VCaP (cell line): Measurements from ENCODE around the gene CFAP210.

Experiments
- H3K27ac ChIP-seq: fragments of 450-650 bp; 2 replicates; pipeline ENCODE4 v1.5.1; 2017
- TF ChIP-seq, protein P1 (sequence below): fragments of 450-650 bp; conservative IDR thresholded peaks from 2 replicates; pipeline ENCODE4 v1.5.1; 2017; ENCODE audit warnings: mild to moderate bottlenecking, moderate library complexity

The CFAP210 gene

DNA sequence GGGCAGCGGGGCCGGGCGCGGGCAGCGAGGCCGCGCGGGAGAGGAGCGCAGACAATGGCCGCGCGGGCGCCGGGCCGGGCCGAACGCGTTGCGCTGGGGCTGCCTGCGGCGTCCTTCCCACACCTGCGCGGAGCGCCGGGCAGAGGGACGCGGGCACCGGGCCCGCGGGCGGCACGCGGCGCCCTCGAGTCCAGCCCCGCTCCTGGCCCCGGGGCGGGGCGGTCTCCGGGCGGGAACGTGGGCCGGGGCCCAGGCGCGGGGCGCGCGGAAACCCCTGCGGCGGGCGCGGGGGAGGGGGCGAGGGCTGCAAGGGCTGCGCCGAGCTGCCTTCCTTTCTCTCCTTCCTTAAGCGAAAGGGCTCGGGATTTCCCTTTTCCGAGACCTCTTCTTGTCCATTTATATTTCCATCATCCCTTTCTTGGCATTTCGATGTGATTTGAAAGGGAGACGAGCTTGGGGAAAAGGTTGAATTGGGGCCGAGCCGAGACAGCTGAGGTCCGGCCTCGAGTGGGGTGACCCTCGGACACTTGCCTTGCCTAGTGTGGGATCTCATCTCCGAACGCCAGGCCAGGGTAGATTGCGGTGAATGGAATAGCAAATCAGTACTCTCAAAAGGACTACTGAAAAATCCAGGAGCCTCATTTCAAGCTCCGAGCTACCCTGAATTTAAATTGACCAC is 40.1 kb upstream of the CFAP210 start:
- TF ChIP-seq, protein P1, sequence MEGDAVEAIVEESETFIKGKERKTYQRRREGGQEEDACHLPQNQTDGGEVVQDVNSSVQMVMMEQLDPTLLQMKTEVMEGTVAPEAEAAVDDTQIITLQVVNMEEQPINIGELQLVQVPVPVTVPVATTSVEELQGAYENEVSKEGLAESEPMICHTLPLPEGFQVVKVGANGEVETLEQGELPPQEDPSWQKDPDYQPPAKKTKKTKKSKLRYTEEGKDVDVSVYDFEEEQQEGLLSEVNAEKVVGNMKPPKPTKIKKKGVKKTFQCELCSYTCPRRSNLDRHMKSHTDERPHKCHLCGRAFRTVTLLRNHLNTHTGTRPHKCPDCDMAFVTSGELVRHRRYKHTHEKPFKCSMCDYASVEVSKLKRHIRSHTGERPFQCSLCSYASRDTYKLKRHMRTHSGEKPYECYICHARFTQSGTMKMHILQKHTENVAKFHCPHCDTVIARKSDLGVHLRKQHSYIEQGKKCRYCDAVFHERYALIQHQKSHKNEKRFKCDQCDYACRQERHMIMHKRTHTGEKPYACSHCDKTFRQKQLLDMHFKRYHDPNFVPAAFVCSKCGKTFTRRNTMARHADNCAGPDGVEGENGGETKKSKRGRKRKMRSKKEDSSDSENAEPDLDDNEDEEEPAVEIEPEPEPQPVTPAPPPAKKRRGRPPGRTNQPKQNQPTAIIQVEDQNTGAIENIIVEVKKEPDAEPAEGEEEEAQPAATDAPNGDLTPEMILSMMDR: no peak
- H3K27ac ChIP-seq: peak overlapping the region; percentile 92

DNA sequence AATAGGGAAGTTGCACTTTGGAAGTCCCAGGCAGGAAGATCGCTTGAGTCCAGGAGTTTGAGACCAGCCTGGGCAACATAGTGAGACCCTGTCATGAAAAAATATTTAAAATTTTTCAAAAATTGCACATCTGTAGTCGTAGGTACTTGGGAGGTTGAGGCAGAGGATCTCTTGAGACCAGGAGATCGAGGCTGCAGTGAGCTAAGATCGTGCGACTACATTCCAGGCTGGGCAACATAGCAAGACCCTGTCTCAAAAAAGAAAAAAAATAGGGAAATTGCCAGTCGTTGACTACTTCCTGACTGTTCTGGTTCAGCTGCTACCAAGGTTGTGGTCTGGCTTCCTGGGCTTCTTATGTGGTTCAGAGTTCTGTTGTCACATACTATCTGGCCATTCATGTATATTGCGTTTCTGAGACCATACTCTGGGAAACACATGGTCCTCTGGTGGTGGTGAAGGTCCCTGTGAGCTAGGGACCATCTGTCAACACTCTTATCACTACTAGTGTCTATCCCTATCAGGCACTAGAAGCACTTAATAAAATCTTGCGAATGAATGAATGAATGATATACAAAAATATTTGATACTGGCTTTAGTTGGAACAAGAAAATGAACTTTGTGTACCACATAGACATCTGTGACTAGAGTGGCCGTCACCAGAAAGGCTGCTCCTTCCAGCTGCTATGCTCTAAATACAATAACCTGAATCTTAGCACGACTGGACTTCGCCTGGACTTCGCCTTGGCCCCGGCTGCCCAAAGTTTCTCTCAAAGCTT is 38.6 kb upstream of the CFAP210 start:
- TF ChIP-seq, protein P1: no peak
- H3K27ac ChIP-seq: peak overlapping the region; percentile 92

DNA sequence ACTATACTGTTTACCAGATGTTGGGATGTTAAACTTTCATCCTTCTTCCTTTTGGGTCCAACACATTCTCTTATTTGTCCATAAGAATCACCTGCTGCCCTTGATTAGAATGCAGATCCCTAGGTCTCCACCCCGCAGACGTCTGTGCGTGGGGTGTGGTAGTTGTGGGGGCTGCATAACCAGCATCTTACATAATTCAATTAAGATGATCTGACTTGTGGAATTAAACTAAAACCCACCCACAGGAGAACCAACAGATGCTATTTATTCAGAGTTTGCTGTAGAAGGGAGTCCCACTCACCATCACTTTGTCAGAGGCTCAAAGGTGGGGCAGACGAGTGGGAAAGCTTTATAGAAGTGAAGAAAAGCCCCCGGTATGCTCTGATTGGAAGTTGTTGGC is 37.9 kb upstream of the CFAP210 start:
- TF ChIP-seq, protein P1: no peak
- H3K27ac ChIP-seq: no peak overlapping the region

DNA sequence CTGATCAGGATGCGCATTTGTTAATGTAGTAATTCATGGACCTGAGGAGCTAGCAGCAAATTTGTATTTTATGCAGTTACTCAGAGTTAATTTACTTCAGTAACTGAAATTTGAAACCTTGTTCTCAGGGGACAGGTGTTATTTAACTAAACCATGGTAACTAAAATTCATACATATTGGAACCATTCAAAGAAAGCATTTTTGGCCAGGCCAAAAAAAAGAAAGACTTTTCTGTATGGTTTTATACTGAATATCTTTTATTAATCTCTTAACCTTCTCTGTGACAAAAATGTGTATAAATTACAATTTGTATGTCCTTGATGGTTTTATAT is 35.0 kb upstream of the CFAP210 start:
- H3K27ac ChIP-seq: no peak overlapping the region
- TF ChIP-seq, protein P1: no peak

DNA sequence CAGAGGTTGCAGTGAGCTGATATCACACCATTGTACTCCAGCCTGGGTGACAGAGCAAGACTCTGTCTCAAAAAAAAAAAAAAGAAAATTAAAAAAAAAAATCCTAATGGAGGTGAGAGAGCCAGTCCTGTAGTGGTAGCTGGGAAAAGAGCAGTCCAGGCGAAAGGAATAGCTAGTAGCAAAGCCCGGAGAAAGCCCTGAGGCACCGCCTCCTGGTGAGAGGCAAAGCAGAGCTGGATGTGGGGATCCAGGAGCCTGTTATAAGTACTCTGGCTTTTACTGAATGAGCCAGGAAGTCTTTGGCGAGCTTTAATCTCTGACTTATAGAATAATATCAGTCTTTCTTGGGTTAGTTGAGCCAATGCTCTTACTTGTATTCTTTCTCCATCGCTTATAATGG is 32.9 kb upstream of the CFAP210 start:
- no peak overlapping the region for H3K27ac ChIP-seq
- TF ChIP-seq, protein P1: no peak

DNA sequence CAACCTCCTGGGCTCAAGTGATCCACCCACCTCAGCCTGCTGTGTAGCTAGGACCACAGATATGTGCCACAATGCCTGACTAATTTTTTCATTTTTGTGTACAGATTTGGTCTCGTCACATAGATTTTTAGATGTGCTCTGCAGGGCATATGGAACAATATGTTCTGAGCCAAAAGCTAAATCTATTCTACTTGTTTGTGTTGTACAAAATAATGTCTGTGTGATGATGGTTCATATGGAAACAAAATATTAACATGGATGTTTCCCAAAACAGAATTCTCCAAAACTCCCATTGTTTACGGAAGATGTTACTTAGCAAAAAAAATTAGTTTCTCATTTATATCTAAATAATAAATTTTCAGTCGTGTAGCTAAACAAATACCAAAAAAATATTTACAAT is 26.8 kb upstream of the CFAP210 start:
- TF ChIP-seq, protein P1: no peak
- no peak overlapping the region for H3K27ac ChIP-seq

DNA sequence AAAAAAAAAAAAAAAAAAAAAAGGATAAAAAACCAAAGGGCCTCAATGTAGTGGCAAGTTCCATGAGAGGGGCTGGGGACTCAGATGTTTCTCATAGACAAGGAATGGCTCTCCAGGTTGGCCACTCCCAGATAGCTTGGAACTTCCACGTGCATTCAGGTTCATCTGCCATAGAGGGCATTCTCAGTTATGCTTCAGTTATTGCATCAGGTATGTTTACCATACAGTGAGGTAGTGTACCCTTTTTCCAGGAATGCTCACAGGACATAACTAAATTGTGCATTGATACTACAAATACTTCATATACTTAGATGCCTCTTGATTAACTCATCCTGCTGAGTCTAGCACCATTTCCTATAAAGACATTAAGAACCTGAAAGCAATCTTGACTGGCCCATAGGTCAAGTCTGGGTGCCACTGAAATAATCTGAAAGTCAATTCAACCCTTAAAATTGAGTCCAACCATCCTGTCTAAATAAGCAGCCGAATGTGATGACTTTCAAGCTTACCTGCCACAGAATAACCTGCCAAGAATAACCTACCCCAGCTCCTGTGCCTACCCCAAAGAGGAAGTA is 24.8 kb upstream of the CFAP210 start:
- TF ChIP-seq, protein P1: no peak
- H3K27ac ChIP-seq: no peak overlapping the region
